ENCODE measurements around the gene CIC.

CIC gene

DNA sequence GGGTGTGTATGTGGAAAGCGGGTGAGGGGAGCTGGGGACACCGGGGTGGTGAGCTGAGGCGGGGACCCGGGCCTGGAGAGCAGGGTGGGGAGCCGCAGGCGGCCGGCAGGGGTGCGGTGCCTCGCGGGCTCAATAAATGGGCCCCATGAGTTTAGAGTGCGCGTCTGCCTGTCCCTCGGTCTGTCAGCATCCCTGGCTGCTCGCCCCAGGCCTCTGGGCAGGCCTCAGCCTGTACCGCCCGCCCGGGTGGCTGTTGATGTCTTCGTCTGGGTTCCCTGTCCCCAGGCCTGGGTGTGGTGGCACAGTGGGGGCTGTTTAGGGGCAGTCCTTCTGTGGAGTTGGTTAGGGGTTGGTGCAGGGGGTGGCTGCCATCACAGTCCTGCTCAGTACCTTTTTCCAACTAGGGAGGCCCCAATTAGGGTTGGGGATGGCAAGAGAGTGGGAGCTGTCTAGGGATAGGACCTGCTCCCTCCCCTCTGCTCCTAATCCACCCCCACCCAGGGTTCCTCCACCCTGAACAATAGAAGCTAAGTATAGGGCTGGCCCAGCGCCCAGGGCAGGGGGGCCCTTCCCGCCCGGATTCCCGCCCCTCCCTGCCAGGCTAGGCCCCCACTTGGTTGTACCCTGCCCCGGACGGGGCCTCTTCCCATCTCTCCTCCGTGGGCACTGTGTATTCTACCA is 12.2 kb downstream of the CIC start:
- peak overlapping the region in 4 of 5 donors; percentile 24 to 81 (median 58) for H3K4me3 ChIP-seq (ENCODE audit: low read depth in 1 of 5, low read length in 5 of 5)

GRCh38 chr19:42281827-42282762 is 13.0 kb downstream of the CIC start:
- Histone ChIP-seq H3K9ac (ENCODE audit: low read length in 5 of 5) (peak overlapping the region in 3 of 5 donors; percentile 4 to 68 (median 68)), H3K4me1 (ENCODE audit: control insufficient read depth in 5 of 5, insufficient read depth in 5 of 5, low read length in 5 of 5) (peaks cover 21 to 84% (median 74%) of the 10 kb centered on the region in 5 donors), H3K36me3 (ENCODE audit: control insufficient read depth in 5 of 5, insufficient read depth in 5 of 5, low read length in 5 of 5) (peaks cover 0 to 5% (median 2%) of the 10 kb centered on the region in 5 donors), H3K4me3 (ENCODE audit: low read depth in 1 of 5, low read length in 5 of 5) (peak overlapping the region in 4 of 5 donors; percentile 40 to 81 (median 58)), H3K27ac (ENCODE audit: low read depth, low read length) (peak overlapping the region; percentile 90), H3K27me3 (ENCODE audit: control insufficient read depth in 5 of 5, insufficient read depth in 4 of 5, low read length in 5 of 5) (no peaks in the 10 kb centered on the region), H3K9me3 (ENCODE audit: control insufficient read depth in 5 of 5, low read length in 5 of 5) (no peaks in the 10 kb centered on the region)

More for the DNA sequence above, 12.2 kb downstream of the CIC start:
- H3K4me1 ChIP-seq (ENCODE audit: control insufficient read depth in 5 of 5, insufficient read depth in 5 of 5, low read length in 5 of 5) = peaks cover 21 to 87% (median 77%) of the 10 kb centered on the region in 5 donors
- no peaks in the 10 kb centered on the region for H3K27me3 ChIP-seq (ENCODE audit: control insufficient read depth in 5 of 5, insufficient read depth in 4 of 5, low read length in 5 of 5)
- H3K36me3 ChIP-seq (ENCODE audit: control insufficient read depth in 5 of 5, insufficient read depth in 5 of 5, low read length in 5 of 5) = peaks cover 0 to 1% (median 0%) of the 10 kb centered on the region in 5 donors
- peak overlapping the region; percentile 90 for H3K27ac ChIP-seq (ENCODE audit: low read depth, low read length)
- peak overlapping the region in 4 of 5 donors; percentile 53 to 68 (median 62) for H3K9ac ChIP-seq (ENCODE audit: low read length in 5 of 5)
- no peaks in the 10 kb centered on the region for H3K9me3 ChIP-seq (ENCODE audit: control insufficient read depth in 5 of 5, low read length in 5 of 5)

DNA sequence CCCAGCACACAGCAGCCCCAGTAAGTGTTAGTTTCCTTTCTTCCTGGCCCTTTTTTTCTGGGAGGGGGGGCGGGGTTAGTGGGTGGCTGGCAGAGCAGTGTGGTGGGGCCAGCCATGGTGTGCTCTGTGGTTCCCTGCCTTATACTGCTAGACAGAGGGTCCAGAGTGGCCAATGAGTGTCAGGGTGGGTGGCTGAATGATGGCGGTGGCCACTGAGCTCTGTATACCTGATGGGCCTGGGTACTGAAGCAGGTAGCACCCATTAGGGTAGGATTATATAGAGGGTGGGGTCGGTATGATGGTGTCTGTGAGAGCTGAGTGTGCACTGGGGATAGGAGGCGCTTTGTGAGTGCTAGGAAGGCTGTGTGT is 13.8 kb downstream of the CIC start:
- Histone ChIP-seq H3K4me1 (ENCODE audit: control insufficient read depth in 5 of 5, insufficient read depth in 5 of 5, low read length in 5 of 5) (peaks cover 21 to 77% (median 68%) of the 10 kb centered on the region in 5 donors), H3K36me3 (ENCODE audit: control insufficient read depth in 5 of 5, insufficient read depth in 5 of 5, low read length in 5 of 5) (peaks cover 0 to 12% (median 9%) of the 10 kb centered on the region in 5 donors), H3K4me3 (ENCODE audit: low read depth in 1 of 5, low read length in 5 of 5) (peak overlapping the region in 4 of 5 donors; percentile 62 to 85 (median 72)), H3K9me3 (ENCODE audit: control insufficient read depth in 5 of 5, low read length in 5 of 5) (no peaks in the 10 kb centered on the region), H3K27me3 (ENCODE audit: control insufficient read depth in 5 of 5, insufficient read depth in 4 of 5, low read length in 5 of 5) (no peaks in the 10 kb centered on the region), H3K27ac (ENCODE audit: low read depth, low read length) (peak overlapping the region; percentile 90), H3K9ac (ENCODE audit: low read length in 5 of 5) (peak overlapping the region in 1 of 5 donors; percentile 73)

- Histone ChIP-seq H3K4me1 (ENCODE audit: control insufficient read depth in 5 of 5, insufficient read depth in 5 of 5, low read length in 5 of 5) (peaks cover 21 to 71% (median 61%) of the 10 kb centered on the region in 5 donors), H3K4me3 (ENCODE audit: low read depth in 1 of 5, low read length in 5 of 5) (peak overlapping the region; percentile 62 to 85 (median 71)), H3K9ac (ENCODE audit: low read length in 5 of 5) (peak overlapping the region in 3 of 5 donors; percentile 72 to 77 (median 73)), H3K27me3 (ENCODE audit: control insufficient read depth in 5 of 5, insufficient read depth in 4 of 5, low read length in 5 of 5) (no peaks in the 10 kb centered on the region), H3K27ac (ENCODE audit: low read depth, low read length) (peak overlapping the region; percentile 90), H3K9me3 (ENCODE audit: control insufficient read depth in 5 of 5, low read length in 5 of 5) (no peaks in the 10 kb centered on the region), H3K36me3 (ENCODE audit: control insufficient read depth in 5 of 5, insufficient read depth in 5 of 5, low read length in 5 of 5) (peaks cover 0 to 18% (median 15%) of the 10 kb centered on the region in 5 donors)
These were observed 14.4 kb downstream of the CIC start for GRCh38 chr19:42283188-42284065.

GRCh38 chr19:42284066-42284501 is 15.0 kb downstream of the CIC start:
- Histone ChIP-seq H3K9me3 (ENCODE audit: control insufficient read depth in 5 of 5, low read length in 5 of 5) (no peaks in the 10 kb centered on the region), H3K27me3 (ENCODE audit: control insufficient read depth in 5 of 5, insufficient read depth in 4 of 5, low read length in 5 of 5) (no peaks in the 10 kb centered on the region), H3K36me3 (ENCODE audit: control insufficient read depth in 5 of 5, insufficient read depth in 5 of 5, low read length in 5 of 5) (peaks cover 0 to 24% (median 22%) of the 10 kb centered on the region in 5 donors), H3K4me3 (ENCODE audit: low read depth in 1 of 5, low read length in 5 of 5) (peak overlapping the region in 3 of 5 donors; percentile 32 to 56 (median 38)), H3K9ac (ENCODE audit: low read length in 5 of 5) (peak overlapping the region in 1 of 5 donors; percentile 24), H3K4me1 (ENCODE audit: control insufficient read depth in 5 of 5, insufficient read depth in 5 of 5, low read length in 5 of 5) (peaks cover 21 to 64% (median 55%) of the 10 kb centered on the region in 5 donors), H3K27ac (ENCODE audit: low read depth, low read length) (no peak overlapping the region)

- Histone ChIP-seq H3K27ac (ENCODE audit: low read depth, low read length) (peak overlapping the region; percentile 57), H3K36me3 (ENCODE audit: control insufficient read depth in 5 of 5, insufficient read depth in 5 of 5, low read length in 5 of 5) (peaks cover 0 to 31% (median 29%) of the 10 kb centered on the region in 5 donors), H3K9me3 (ENCODE audit: control insufficient read depth in 5 of 5, low read length in 5 of 5) (no peaks in the 10 kb centered on the region), H3K4me3 (ENCODE audit: low read depth in 1 of 5, low read length in 5 of 5) (peak overlapping the region; percentile 69 to 80 (median 73)), H3K4me1 (ENCODE audit: control insufficient read depth in 5 of 5, insufficient read depth in 5 of 5, low read length in 5 of 5) (peaks cover 15 to 57% (median 49%) of the 10 kb centered on the region in 5 donors), H3K27me3 (ENCODE audit: control insufficient read depth in 5 of 5, insufficient read depth in 4 of 5, low read length in 5 of 5) (no peaks in the 10 kb centered on the region), H3K9ac (ENCODE audit: low read length in 5 of 5) (peak overlapping the region in 4 of 5 donors; percentile 64 to 81 (median 72))
These were observed 15.7 kb downstream of the CIC start for GRCh38 chr19:42284591-42285341.

DNA sequence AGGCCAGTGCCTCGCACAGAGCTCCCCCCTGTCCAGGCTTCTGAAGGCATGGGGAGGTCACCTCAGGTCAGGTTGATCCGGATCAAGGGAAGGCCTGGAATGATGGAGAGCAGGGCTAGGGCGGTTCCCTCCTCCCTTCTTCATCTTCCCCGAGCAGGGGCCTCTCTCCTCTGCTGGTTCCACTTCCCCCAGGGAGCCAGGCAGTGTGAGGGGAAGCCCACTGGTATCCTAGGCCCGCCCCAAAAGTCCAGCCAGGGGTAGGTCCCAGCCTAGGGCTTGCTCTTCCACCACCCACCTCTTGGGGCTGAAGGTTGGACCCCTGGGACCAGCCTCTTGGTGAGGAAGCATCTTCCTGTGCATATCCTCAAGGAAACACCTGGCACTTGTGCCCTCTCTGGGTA is 16.5 kb downstream of the CIC start:
- no peaks in the 10 kb centered on the region for H3K27me3 ChIP-seq (ENCODE audit: control insufficient read depth in 5 of 5, insufficient read depth in 4 of 5, low read length in 5 of 5)
- H3K9ac ChIP-seq (ENCODE audit: low read length in 5 of 5) = peak overlapping the region in 3 of 5 donors; percentile 69 to 81 (median 74)
- peak overlapping the region in 4 of 5 donors; percentile 69 to 80 (median 71) for H3K4me3 ChIP-seq (ENCODE audit: low read depth in 1 of 5, low read length in 5 of 5)
- peaks cover 15 to 50% (median 48%) of the 10 kb centered on the region in 5 donors for H3K4me1 ChIP-seq (ENCODE audit: control insufficient read depth in 5 of 5, insufficient read depth in 5 of 5, low read length in 5 of 5)
- no peaks in the 10 kb centered on the region for H3K9me3 ChIP-seq (ENCODE audit: control insufficient read depth in 5 of 5, low read length in 5 of 5)
- H3K27ac ChIP-seq (ENCODE audit: low read depth, low read length) = peak overlapping the region; percentile 57
- peaks cover 0 to 39% (median 36%) of the 10 kb centered on the region in 5 donors for H3K36me3 ChIP-seq (ENCODE audit: control insufficient read depth in 5 of 5, insufficient read depth in 5 of 5, low read length in 5 of 5)

GRCh38 chr19:42285988-42286348 is 16.9 kb downstream of the CIC start:
- Histone ChIP-seq H3K4me3 (ENCODE audit: low read depth in 1 of 5, low read length in 5 of 5) (peak overlapping the region in 4 of 5 donors; percentile 53 to 73 (median 69)), H3K36me3 (ENCODE audit: control insufficient read depth in 5 of 5, insufficient read depth in 5 of 5, low read length in 5 of 5) (peaks cover 0 to 43% (median 41%) of the 10 kb centered on the region in 5 donors), H3K4me1 (ENCODE audit: control insufficient read depth in 5 of 5, insufficient read depth in 5 of 5, low read length in 5 of 5) (peaks cover 15 to 48% (median 48%) of the 10 kb centered on the region in 5 donors), H3K9me3 (ENCODE audit: control insufficient read depth in 5 of 5, low read length in 5 of 5) (no peaks in the 10 kb centered on the region), H3K27ac (ENCODE audit: low read depth, low read length) (peak overlapping the region; percentile 37), H3K27me3 (ENCODE audit: control insufficient read depth in 5 of 5, insufficient read depth in 4 of 5, low read length in 5 of 5) (no peaks in the 10 kb centered on the region), H3K9ac (ENCODE audit: low read length in 5 of 5) (peak overlapping the region in 3 of 5 donors; percentile 19 to 69 (median 25))

All from subcutaneous abdominal adipose tissue (tissue), 5 donors.